ENCODE results near the gene KCND3.
A peak's percentile ranks its signal among the peaks of the same experiment; 100 is the strongest.

The KCND3 gene

DNA sequence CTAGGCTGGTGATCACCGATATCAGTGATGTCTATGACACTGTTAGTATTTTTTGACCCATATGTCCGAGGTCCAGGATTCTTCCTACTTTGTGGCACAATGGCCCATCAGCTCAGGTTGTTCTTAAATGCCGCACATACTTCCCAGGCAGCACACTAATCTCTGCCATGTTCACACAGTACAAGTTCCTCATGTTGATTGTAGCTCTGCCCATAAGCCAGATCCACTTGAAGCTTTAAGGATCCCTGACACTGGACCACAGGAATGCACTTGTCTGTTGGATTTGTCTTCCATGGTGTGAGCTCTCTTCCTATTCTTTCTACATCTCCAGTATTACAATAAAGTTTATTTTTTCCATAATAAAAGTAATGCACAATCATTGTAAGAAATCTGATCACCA, 164.3 kb downstream of the KCND3 start:
- no peak for TF ChIP-seq ZBTB26 (tag by site-specific recombination; optimal IDR thresholded peaks at IDR 0.05)
- no peaks in the 10 kb centered on the region for H3K4me1 ChIP-seq (ENCODE audit: control insufficient read depth, insufficient read depth, low read length)
- ChIA-PET CTCF (interaction anchor here (0.6 kb wide), 1 partner anchor 14 kb away, joined by 4 read pairs; no protein-coding TSS in a partner anchor), POLR2A (no interaction called here)
- H3K27ac ChIP-seq (ENCODE audit: extremely low read depth, low read depth, low read length) = no peak overlapping the region
- H3K4me3 ChIP-seq (ENCODE audit: low read depth, low read length) = no peak overlapping the region
- H3K9me3 ChIP-seq (ENCODE audit: control insufficient read depth, insufficient read depth, low read depth, low read length) = no peaks in the 10 kb centered on the region
- H3K36me3 ChIP-seq (ENCODE audit: control insufficient read depth in 2 of 2, insufficient read depth in 1 of 2, low read length in 2 of 2) = no peaks in the 10 kb centered on the region

DNA sequence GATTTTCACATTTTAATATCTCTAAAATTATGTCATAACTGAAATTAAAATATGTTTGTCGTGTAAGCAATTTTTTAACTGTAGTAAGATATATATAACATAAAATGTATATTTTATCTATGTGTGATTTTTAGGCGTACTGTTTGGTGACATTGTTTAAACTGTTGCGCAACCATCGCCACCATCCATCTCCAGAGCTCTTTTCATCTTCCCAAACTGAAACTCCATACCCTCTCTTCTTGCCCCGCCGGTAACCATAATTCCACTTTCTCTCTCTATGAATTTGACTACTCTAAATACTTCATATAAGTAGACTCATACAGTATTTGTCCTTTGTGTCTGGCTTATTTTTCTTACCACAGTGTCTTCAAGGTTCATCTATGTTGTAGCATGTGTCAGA, 167.3 kb downstream of the KCND3 start:
- TF ChIP-seq SP7 (tag by site-specific recombination; IDR thresholded peaks at IDR 0.05) = no peak
- no peak for TF ChIP-seq ZFP69B (tag by site-specific recombination; IDR thresholded peaks at IDR 0.05)
- TF ChIP-seq ZNF626 (tag by site-specific recombination; IDR thresholded peaks at IDR 0.05) = no peak
- TF ChIP-seq ZNF223 (tag by site-specific recombination; IDR thresholded peaks at IDR 0.05) = no peak
- TF ChIP-seq ZNF10 (tag by site-specific recombination; IDR thresholded peaks at IDR 0.05) = no peak
- TF ChIP-seq ZBTB7A (tag by site-specific recombination; IDR thresholded peaks at IDR 0.05; ENCODE audit: low read depth) = no peak
- Histone ChIP-seq H3K9me3 (ENCODE audit: control insufficient read depth, insufficient read depth, low read depth, low read length) (no peaks in the 10 kb centered on the region), H3K27ac (ENCODE audit: extremely low read depth, low read depth, low read length) (no peak overlapping the region), H3K4me1 (ENCODE audit: control insufficient read depth, insufficient read depth, low read length) (no peaks in the 10 kb centered on the region), H3K4me3 (ENCODE audit: low read depth, low read length) (no peak overlapping the region), H3K36me3 (ENCODE audit: control insufficient read depth in 2 of 2, insufficient read depth in 1 of 2, low read length in 2 of 2) (no peaks in the 10 kb centered on the region)
- ChIA-PET CTCF (interaction anchor here (0.6 kb wide), 1 partner anchor 242 kb away, joined by 3 read pairs; no protein-coding TSS in a partner anchor), POLR2A (no interaction called here)

GRCh38 chr1:111821121-111821745, 168.2 kb downstream of the KCND3 start:
- Histone ChIP-seq H3K4me1 (ENCODE audit: control insufficient read depth, insufficient read depth, low read length) (no peaks in the 10 kb centered on the region), H3K27ac (ENCODE audit: extremely low read depth, low read depth, low read length) (no peak overlapping the region), H3K36me3 (ENCODE audit: control insufficient read depth in 2 of 2, insufficient read depth in 1 of 2, low read length in 2 of 2) (no peaks in the 10 kb centered on the region), H3K9me3 (ENCODE audit: control insufficient read depth, insufficient read depth, low read depth, low read length) (no peaks in the 10 kb centered on the region), H3K4me3 (ENCODE audit: low read depth, low read length) (no peak overlapping the region)
- CTCF ChIA-PET = no interaction called here
- TF ChIP-seq, protein P1, sequence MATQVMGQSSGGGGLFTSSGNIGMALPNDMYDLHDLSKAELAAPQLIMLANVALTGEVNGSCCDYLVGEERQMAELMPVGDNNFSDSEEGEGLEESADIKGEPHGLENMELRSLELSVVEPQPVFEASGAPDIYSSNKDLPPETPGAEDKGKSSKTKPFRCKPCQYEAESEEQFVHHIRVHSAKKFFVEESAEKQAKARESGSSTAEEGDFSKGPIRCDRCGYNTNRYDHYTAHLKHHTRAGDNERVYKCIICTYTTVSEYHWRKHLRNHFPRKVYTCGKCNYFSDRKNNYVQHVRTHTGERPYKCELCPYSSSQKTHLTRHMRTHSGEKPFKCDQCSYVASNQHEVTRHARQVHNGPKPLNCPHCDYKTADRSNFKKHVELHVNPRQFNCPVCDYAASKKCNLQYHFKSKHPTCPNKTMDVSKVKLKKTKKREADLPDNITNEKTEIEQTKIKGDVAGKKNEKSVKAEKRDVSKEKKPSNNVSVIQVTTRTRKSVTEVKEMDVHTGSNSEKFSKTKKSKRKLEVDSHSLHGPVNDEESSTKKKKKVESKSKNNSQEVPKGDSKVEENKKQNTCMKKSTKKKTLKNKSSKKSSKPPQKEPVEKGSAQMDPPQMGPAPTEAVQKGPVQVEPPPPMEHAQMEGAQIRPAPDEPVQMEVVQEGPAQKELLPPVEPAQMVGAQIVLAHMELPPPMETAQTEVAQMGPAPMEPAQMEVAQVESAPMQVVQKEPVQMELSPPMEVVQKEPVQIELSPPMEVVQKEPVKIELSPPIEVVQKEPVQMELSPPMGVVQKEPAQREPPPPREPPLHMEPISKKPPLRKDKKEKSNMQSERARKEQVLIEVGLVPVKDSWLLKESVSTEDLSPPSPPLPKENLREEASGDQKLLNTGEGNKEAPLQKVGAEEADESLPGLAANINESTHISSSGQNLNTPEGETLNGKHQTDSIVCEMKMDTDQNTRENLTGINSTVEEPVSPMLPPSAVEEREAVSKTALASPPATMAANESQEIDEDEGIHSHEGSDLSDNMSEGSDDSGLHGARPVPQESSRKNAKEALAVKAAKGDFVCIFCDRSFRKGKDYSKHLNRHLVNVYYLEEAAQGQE (tag by site-specific recombination; IDR thresholded peaks at IDR 0.05) = peak; percentile 22; the same call in 1 of the 2 replicates
- no peak for TF ChIP-seq ZNF394 (tag by site-specific recombination; IDR thresholded peaks at IDR 0.05; ENCODE audit: borderline replicate concordance)
- POLR2A ChIA-PET = interaction anchor here (0.5 kb wide), 1 partner anchor 725 kb away, joined by 3 read pairs; no protein-coding TSS in a partner anchor

DNA sequence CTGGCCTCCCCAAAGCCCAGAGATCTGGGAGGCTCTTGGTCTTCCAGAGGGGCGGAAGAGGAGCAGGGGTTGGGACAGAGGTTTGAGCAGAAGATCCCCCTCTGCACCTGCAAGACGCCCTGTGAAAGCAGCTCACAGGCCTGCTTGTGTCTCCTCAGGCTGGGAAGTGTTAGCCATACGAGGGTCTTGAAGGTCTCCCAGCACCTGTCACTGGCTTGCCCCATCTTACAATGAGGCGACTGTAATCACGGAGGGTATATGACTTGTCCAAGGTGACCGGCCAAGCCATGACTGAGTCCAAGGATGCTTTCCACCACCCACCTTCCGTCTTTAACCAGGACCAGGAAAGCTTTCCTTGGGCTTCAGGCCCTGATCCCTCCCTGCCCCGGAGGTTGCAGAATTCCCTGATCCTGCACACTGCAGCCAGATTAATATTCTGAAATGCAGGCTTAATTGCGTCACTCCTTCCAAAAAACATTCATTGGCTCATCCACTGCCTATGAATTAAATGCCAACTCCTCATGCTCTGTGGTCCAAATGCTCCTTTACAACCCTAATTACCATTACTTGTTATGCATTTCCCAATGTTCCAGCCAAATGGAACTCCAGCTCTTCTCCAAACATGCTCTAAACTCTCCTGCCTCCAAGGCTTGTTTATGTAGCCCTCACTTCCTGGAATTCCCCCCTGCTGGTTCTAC, 169.8 kb downstream of the KCND3 start:
- H3K4me1 ChIP-seq (ENCODE audit: control insufficient read depth, insufficient read depth, low read length) = no peaks in the 10 kb centered on the region
- ChIA-PET POLR2A (no interaction called here), CTCF (interaction anchor here (0.6 to 0.9 kb wide), 2 partner anchors 41 to 172 kb away, joined by 4 read pairs; no protein-coding TSS in a partner anchor)
- no peak for TF ChIP-seq ZXDB (tag by site-specific recombination; IDR thresholded peaks at IDR 0.05)
- no peak for TF ChIP-seq ZNF830 (tag by site-specific recombination; IDR thresholded peaks at IDR 0.05; ENCODE audit: low read depth)
- no peaks in the 10 kb centered on the region for H3K36me3 ChIP-seq (ENCODE audit: control insufficient read depth in 2 of 2, insufficient read depth in 1 of 2, low read length in 2 of 2)
- H3K4me3 ChIP-seq (ENCODE audit: low read depth, low read length) = no peak overlapping the region
- no peak overlapping the region for H3K27ac ChIP-seq (ENCODE audit: extremely low read depth, low read depth, low read length)
- no peaks in the 10 kb centered on the region for H3K9me3 ChIP-seq (ENCODE audit: control insufficient read depth, insufficient read depth, low read depth, low read length)
